ENCODE results near the gene GTF2A1. TPM values are rescaled to one million over a fixed set of nuclear protein-coding genes. Genes with fewer than 3 reads are reported as not detected.

The GTF2A1 gene
- total and polyA plus RNA-seq, 2 donors (not counting 3 experiments of a cell fraction or from before 2014, with no cell fraction given), result 11.1 to 33.4 TPM

GRCh38 chr14:81164167-81164774 lies 56.5 kb downstream of the GTF2A1 start:
- ChIA-PET POLR2A (interaction anchor here (0.7 kb wide), 1 partner anchor 272 kb away, joined by 4 read pairs; no protein-coding TSS in a partner anchor), CTCF (interaction anchor here (1.3 to 2.3 kb wide), 4 partner anchors 165 to 1108 kb away, joined by 3 to 18 read pairs (median 8); no protein-coding TSS in a partner anchor)
- DNase-seq (ENCODE audit: low read depth, low spot score) (peak; percentile 52), FAIRE-seq (peak; percentile 66)
- Histone ChIP-seq H3K9me3 (replicated peaks; ENCODE audit: control insufficient read depth, insufficient read depth, low read length) (no peaks in the 10 kb centered on the region), H3K27ac (ENCODE audit: insufficient read depth, low read depth, low read length) (no peak overlapping the region), H3K36me3 (ENCODE audit: control insufficient read depth in 2 of 2, extremely low read depth in 1 of 2, insufficient read depth in 2 of 2, low read length in 2 of 2) (no peaks in the 10 kb centered on the region), H4K20me1 (replicated peaks; ENCODE audit: control insufficient read depth, extremely low read depth, insufficient read depth, low read length) (no peaks in the 10 kb centered on the region), H3K4me3 (replicated peaks in 1 of 3; ENCODE audit: insufficient read depth in 1 of 3, low read depth in 1 of 3, low read length in 3 of 3) (no peak overlapping the region), H3K9ac (replicated peaks; ENCODE audit: extremely low read depth, insufficient read depth, low read length) (no peak overlapping the region), H3K4me2 (ENCODE audit: insufficient read depth, low read length) (no peak overlapping the region), H3K27me3 (ENCODE audit: control insufficient read depth in 2 of 2, insufficient read depth in 2 of 2, low read length in 2 of 2) (no peaks in the 10 kb centered on the region), H3K4me1 (ENCODE audit: control insufficient read depth, extremely low read depth, insufficient read depth, low read length) (no peaks in the 10 kb centered on the region), H3K79me2 (ENCODE audit: control insufficient read depth, insufficient read depth, low read length) (no peaks in the 10 kb centered on the region), H3K9me1 (replicated peaks; ENCODE audit: control insufficient read depth, extremely low read depth, insufficient read depth, low read length) (no peaks in the 10 kb centered on the region), H2AFZ (ENCODE audit: low read depth, low read length) (no peak overlapping the region)
- BruUV-seq (replicated peaks), result no TSS peak
- intact Hi-C loops (cut with micrococcal nuclease) (loop anchor here (1.0 kb wide), 1 partner anchor 168 kb away; no protein-coding TSS in a partner anchor), dilution Hi-C loops (cut with MboI; ENCODE audit: extremely low pct_ligation_motif_present, low sequenced_read_pairs) (no loop called here)
- TF ChIP-seq FOS (IDR thresholded peaks at IDR 0.05; ENCODE audit: borderline replicate concordance, insufficient read depth, low read length), result peak; percentile 43
- no peak for TF ChIP-seq JUN (IDR thresholded peaks at IDR 0.05; ENCODE audit: borderline replicate concordance, insufficient read depth, insufficient read length, low read depth)
- TF ChIP-seq, protein P1, sequence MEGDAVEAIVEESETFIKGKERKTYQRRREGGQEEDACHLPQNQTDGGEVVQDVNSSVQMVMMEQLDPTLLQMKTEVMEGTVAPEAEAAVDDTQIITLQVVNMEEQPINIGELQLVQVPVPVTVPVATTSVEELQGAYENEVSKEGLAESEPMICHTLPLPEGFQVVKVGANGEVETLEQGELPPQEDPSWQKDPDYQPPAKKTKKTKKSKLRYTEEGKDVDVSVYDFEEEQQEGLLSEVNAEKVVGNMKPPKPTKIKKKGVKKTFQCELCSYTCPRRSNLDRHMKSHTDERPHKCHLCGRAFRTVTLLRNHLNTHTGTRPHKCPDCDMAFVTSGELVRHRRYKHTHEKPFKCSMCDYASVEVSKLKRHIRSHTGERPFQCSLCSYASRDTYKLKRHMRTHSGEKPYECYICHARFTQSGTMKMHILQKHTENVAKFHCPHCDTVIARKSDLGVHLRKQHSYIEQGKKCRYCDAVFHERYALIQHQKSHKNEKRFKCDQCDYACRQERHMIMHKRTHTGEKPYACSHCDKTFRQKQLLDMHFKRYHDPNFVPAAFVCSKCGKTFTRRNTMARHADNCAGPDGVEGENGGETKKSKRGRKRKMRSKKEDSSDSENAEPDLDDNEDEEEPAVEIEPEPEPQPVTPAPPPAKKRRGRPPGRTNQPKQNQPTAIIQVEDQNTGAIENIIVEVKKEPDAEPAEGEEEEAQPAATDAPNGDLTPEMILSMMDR (IDR thresholded peaks at IDR 0.05; ENCODE audit: extremely low read depth in 1 of 2, insufficient read depth in 1 of 2, low read depth in 1 of 2, low read length in 2 of 2), result peak; percentile 33 to 47

- DNase-seq (ENCODE audit: low read depth, low spot score) (no peak), FAIRE-seq (no peak)
- no TSS peak for BruUV-seq (replicated peaks)
- no peaks in the 10 kb centered on the region for H3K4me1 ChIP-seq (ENCODE audit: control insufficient read depth, extremely low read depth, insufficient read depth, low read length)
- H3K4me2 ChIP-seq (ENCODE audit: insufficient read depth, low read length), result no peak overlapping the region
- no peak overlapping the region for H2AFZ ChIP-seq (ENCODE audit: low read depth, low read length)
- no peak overlapping the region for H3K4me3 ChIP-seq (replicated peaks in 1 of 3; ENCODE audit: insufficient read depth in 1 of 3, low read depth in 1 of 3, low read length in 3 of 3)
- H3K9me1 ChIP-seq (replicated peaks; ENCODE audit: control insufficient read depth, extremely low read depth, insufficient read depth, low read length), result no peaks in the 10 kb centered on the region
- POLR2A ChIA-PET, result no interaction called here
- no peaks in the 10 kb centered on the region for H3K9me3 ChIP-seq (replicated peaks; ENCODE audit: control insufficient read depth, insufficient read depth, low read length)
- dilution Hi-C loops (cut with MboI; ENCODE audit: extremely low pct_ligation_motif_present, low sequenced_read_pairs) (no loop called here), intact Hi-C loops (cut with micrococcal nuclease) (no loop called here)
- H3K9ac ChIP-seq (replicated peaks; ENCODE audit: extremely low read depth, insufficient read depth, low read length), result no peak overlapping the region
- no peaks in the 10 kb centered on the region for H3K36me3 ChIP-seq (ENCODE audit: control insufficient read depth in 2 of 2, extremely low read depth in 1 of 2, insufficient read depth in 2 of 2, low read length in 2 of 2)
- H4K20me1 ChIP-seq (replicated peaks; ENCODE audit: control insufficient read depth, extremely low read depth, insufficient read depth, low read length), result no peaks in the 10 kb centered on the region
- no peaks in the 10 kb centered on the region for H3K27me3 ChIP-seq (ENCODE audit: control insufficient read depth in 2 of 2, insufficient read depth in 2 of 2, low read length in 2 of 2)
- CTCF ChIA-PET, result interaction anchor here (0.7 to 2.3 kb wide), 3 partner anchors 166 to 175 kb away, joined by 3 to 18 read pairs (median 11); no protein-coding TSS in a partner anchor
- no peaks in the 10 kb centered on the region for H3K79me2 ChIP-seq (ENCODE audit: control insufficient read depth, insufficient read depth, low read length)
- H3K27ac ChIP-seq (ENCODE audit: insufficient read depth, low read depth, low read length), result no peak overlapping the region
- peak; percentile 35 for TF ChIP-seq GATA2 (IDR thresholded peaks at IDR 0.05; ENCODE audit: insufficient read depth, insufficient read length, low read depth, low read length)
- TF ChIP-seq, protein P1 (IDR thresholded peaks at IDR 0.05; ENCODE audit: extremely low read depth in 1 of 2, insufficient read depth in 1 of 2, low read depth in 1 of 2, low read length in 2 of 2), result no peak
- TF ChIP-seq FOS (IDR thresholded peaks at IDR 0.05; ENCODE audit: borderline replicate concordance, insufficient read depth, low read length), result peak; percentile 30
Observed at GRCh38 chr14:81162941-81163340, 57.8 kb downstream of the GTF2A1 start.
